CD14-positive monocyte (primary cell): ENCODE measurements around the gene PIP4K2A. TPM values are rescaled to one million over a fixed set of nuclear protein-coding genes. Genes with fewer than 3 reads are reported as not detected.
A peak's percentile ranks its signal among the peaks of the same experiment; 100 is the strongest.

ENCODE experiments used
- DNase-seq, 3 donors: peaks; one replicate each; pipeline ENCODE4 v3.0.0-alpha.2; 2011 to 2022
- H2AFZ ChIP-seq: 2 replicates; pipeline ENCODE4 v1.6.0; 2012; ENCODE audit warnings: mild to moderate bottlenecking, low read depth, low read length, inconsistent platforms; ENCODE audit not compliant: insufficient read depth, poor library complexity, severe bottlenecking
- H3K27ac ChIP-seq, 2 donors: 1 replicate in 1 of 2; 2 replicates in 1 of 2; pipeline ENCODE4 v1.5.1; 2012 to 2013; ENCODE audit warnings: low read length in 2 of 2, control low read depth in 1 of 2, inconsistent platforms in 1 of 2, low read depth in 1 of 2, mild to moderate bottlenecking in 1 of 2
- H3K27me3 ChIP-seq, 2 donors: one replicate each; pipeline versions ENCODE4 v1.6.0 to v1.6.1; 2011 to 2013; ENCODE audit warnings: low read length in 2 of 2; ENCODE audit not compliant: control insufficient read depth in 2 of 2, insufficient read depth in 2 of 2
- H3K36me3 ChIP-seq, 2 donors: replicated peaks in 1 of 2; 1 replicate in 1 of 2; 2 replicates in 1 of 2; pipeline versions ENCODE4 v1.5.1 to v1.6.1; 2012 to 2013; ENCODE audit warnings: low read length in 2 of 2, control low read depth in 1 of 2, inconsistent platforms in 1 of 2, mild to moderate bottlenecking in 1 of 2; ENCODE audit not compliant: insufficient read depth in 2 of 2, control insufficient read depth in 1 of 2
- H3K4me1 ChIP-seq, 2 donors: 1 replicate in 1 of 2; 2 replicates in 1 of 2; pipeline versions ENCODE4 v1.5.1 to v1.6.1; 2012 to 2013; ENCODE audit warnings: low read length in 2 of 2, control low read depth in 1 of 2, inconsistent platforms in 1 of 2, mild to moderate bottlenecking in 1 of 2, moderate library complexity in 1 of 2; ENCODE audit not compliant: insufficient read depth in 2 of 2, control insufficient read depth in 1 of 2
- H3K4me2 ChIP-seq: replicated peaks from 2 replicates; pipeline ENCODE3; 2012; ENCODE audit warnings: low read length, moderate library complexity, mild to moderate bottlenecking; ENCODE audit not compliant: poor library complexity, severe bottlenecking; ENCODE audit errors: extremely low read depth
- H3K4me3 ChIP-seq, 3 experiments: fragments of 200-600 bp in 1 of 3; sonication (generic) in 1 of 3; replicated peaks in 1 of 3; 1 replicate in 2 of 3; 2 replicates in 1 of 3; pipeline ENCODE4 v1.5.1; 2011 to 2013; ENCODE audit warnings: low read length in 3 of 3, mild to moderate bottlenecking in 3 of 3, control low read depth in 2 of 3, low read depth in 2 of 3, inconsistent platforms in 1 of 3, moderate library complexity in 1 of 3
- H3K79me2 ChIP-seq: 2 replicates; pipeline ENCODE4 v1.6.0; 2012; ENCODE audit warnings: mild to moderate bottlenecking, control low read depth, inconsistent platforms, low read length, moderate library complexity; ENCODE audit not compliant: insufficient read depth
- H3K9ac ChIP-seq: 2 replicates; pipeline ENCODE4 v1.6.0; 2017; ENCODE audit warnings: low read length, mild to moderate bottlenecking; ENCODE audit not compliant: insufficient read depth, poor library complexity, severe bottlenecking
- H3K9me3 ChIP-seq, 2 donors: replicated peaks in 1 of 2; 1 replicate in 1 of 2; 2 replicates in 1 of 2; pipeline versions ENCODE4 v1.5.1 to v1.6.1; 2012 to 2013; ENCODE audit warnings: low read length in 2 of 2, control low read depth in 1 of 2; ENCODE audit not compliant: control insufficient read depth in 1 of 2, insufficient read depth in 1 of 2
- H4K20me1 ChIP-seq: 2 replicates; pipeline ENCODE4 v1.6.0; 2012; ENCODE audit warnings: mild to moderate bottlenecking, low read length, control low read depth, moderate library complexity; ENCODE audit not compliant: insufficient read depth
- H3K27ac Mint-ChIP-seq, 7 donors: one replicate each; pipeline ENCODE4 v1.8.0; 2020; ENCODE audit warnings: mild to moderate bottlenecking in 7 of 7, mixed read lengths in 7 of 7, moderate library complexity in 6 of 7, inconsistent platforms in 2 of 7
- H3K27me3 Mint-ChIP-seq, 3 donors: one replicate each; pipeline ENCODE4 v1.8.0; 2021 to 2022; ENCODE audit warnings: low read depth in 3 of 3, mild to moderate bottlenecking in 3 of 3, mixed read lengths in 3 of 3, moderate library complexity in 3 of 3, inconsistent platforms in 1 of 3
- H3K36me3 Mint-ChIP-seq, 2 donors: one replicate each; pipeline ENCODE4 v1.8.0; 2020; ENCODE audit warnings: mixed read lengths in 2 of 2, inconsistent platforms in 1 of 2, mild to moderate bottlenecking in 1 of 2
- H3K4me1 Mint-ChIP-seq: one replicate; pipeline ENCODE4 v1.8.0; 2020; ENCODE audit warnings: mild to moderate bottlenecking, mixed read lengths
- H3K4me3 Mint-ChIP-seq, 2 donors: one replicate each; pipeline ENCODE4 v1.8.0; 2020; ENCODE audit warnings: mild to moderate bottlenecking in 2 of 2, mixed read lengths in 2 of 2, moderate library complexity in 1 of 2
- H3K9me3 Mint-ChIP-seq, 7 donors: one replicate each; pipeline ENCODE4 v1.8.0; 2020 to 2022; ENCODE audit warnings: mixed read lengths in 7 of 7, mild to moderate bottlenecking in 6 of 7, moderate library complexity in 6 of 7, inconsistent platforms in 2 of 7
- WGBS: methylation state at CpG from one replicate; pipeline ENCODE4 v1.1.5; 2013; ENCODE audit warnings: missing lambda C conversion rate; ENCODE audit not compliant: insufficient coverage; 5-methylcytosine and 5-hydroxymethylcytosine counted together
- intact Hi-C, 2 donors: fragments of 100-400 bp; cut with micrococcal nuclease; formaldehyde crosslinking; loops; one replicate each; pipeline versions ENCODE4 v1.15.0 to v1.15.1; 2023
- polyA plus RNA-seq, 3 donors: library from polyadenylated mRNA; depleted of rRNA in 1 of 3; unstranded in 2 of 3; stranded (reverse) in 1 of 3; fragments of 300-500 nt in 2 of 3; fragments of >200 nt in 1 of 3; fragmentation: Illumina TruSeq in 2 of 3; gene quantifications; 1 replicate in 2 of 3; 2 replicates in 1 of 3; pipeline ENCODE4 v1.2.3, GENCODE V29; 2012 to 2021
- TF ChIP-seq, protein P1 (sequence below): fragments of 200-600 bp; IDR thresholded peaks from one replicate; pipeline ENCODE4 v1.8.0; 2022; ENCODE audit warnings: antibody characterized with exemption, mild to moderate bottlenecking

Gene PIP4K2A
- polyA plus RNA-seq, 3 donors, result 9.7 to 33.7 (median 16.6) TPM

GRCh38 chr10:22615101-22615500 is 99.3 kb downstream of the PIP4K2A start:
- no peak overlapping the region for H3K9ac ChIP-seq
- H3K9me3 ChIP-seq, result no peaks in the 10 kb centered on the region
- peak overlapping the region in 1 of 2 donors; percentile 84 for H3K27ac ChIP-seq
- H3K4me2 ChIP-seq, result peak overlapping the region; percentile 65
- Mint-ChIP-seq H3K27me3 (peaks cover 0 to 1% (median 0%) of the 10 kb centered on the region in 3 donors), H3K27ac (peak overlapping the region in 6 of 7 donors; percentile 1 to 98 (median 92)), H3K36me3 (peaks cover 19 to 22% of the 10 kb centered on the region in 2 donors), H3K4me3 (no peak overlapping the region), H3K4me1 (peaks cover 72% of the 10 kb centered on the region), H3K9me3 (no peaks in the 10 kb centered on the region)
- H4K20me1 ChIP-seq, result peaks cover 49% of the 10 kb centered on the region
- H3K27me3 ChIP-seq, result no peaks in the 10 kb centered on the region
- peaks cover 100% of the 10 kb centered on the region for H3K79me2 ChIP-seq
- H3K36me3 ChIP-seq, result peaks cover 0 to 6% of the 10 kb centered on the region in 2 donors
- TF ChIP-seq, protein P1, sequence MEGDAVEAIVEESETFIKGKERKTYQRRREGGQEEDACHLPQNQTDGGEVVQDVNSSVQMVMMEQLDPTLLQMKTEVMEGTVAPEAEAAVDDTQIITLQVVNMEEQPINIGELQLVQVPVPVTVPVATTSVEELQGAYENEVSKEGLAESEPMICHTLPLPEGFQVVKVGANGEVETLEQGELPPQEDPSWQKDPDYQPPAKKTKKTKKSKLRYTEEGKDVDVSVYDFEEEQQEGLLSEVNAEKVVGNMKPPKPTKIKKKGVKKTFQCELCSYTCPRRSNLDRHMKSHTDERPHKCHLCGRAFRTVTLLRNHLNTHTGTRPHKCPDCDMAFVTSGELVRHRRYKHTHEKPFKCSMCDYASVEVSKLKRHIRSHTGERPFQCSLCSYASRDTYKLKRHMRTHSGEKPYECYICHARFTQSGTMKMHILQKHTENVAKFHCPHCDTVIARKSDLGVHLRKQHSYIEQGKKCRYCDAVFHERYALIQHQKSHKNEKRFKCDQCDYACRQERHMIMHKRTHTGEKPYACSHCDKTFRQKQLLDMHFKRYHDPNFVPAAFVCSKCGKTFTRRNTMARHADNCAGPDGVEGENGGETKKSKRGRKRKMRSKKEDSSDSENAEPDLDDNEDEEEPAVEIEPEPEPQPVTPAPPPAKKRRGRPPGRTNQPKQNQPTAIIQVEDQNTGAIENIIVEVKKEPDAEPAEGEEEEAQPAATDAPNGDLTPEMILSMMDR, result no peak
- H2AFZ ChIP-seq, result no peak overlapping the region
- H3K4me1 ChIP-seq, result peaks cover 38 to 43% of the 10 kb centered on the region in 2 donors
- intact Hi-C loops, result no loop called here
- H3K4me3 ChIP-seq, result peak overlapping the region in 1 of 3 experiments; percentile 69
- WGBS, result no CpG with 5 or more reads among the region's 2 CpGs
- no peak for DNase-seq

DNA sequence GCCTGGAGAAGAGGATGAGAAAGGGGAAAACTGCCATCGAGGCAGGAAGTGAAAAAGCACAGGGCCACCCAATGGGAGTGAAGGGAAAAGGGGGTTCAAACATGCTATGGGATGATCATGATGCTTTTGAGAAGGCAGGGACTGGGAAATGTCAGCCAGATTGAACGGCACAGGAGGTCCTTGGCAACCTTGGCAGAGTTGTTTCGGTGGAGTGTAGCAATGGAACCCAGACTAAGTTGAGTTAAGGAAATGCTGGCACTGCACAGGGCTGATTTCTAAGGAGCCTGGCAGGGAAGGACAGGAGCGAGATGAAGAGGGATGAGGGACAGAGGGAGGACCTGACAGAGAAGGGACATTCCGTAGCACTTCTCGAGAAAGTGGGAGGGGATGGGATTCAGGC is 101.4 kb downstream of the PIP4K2A start:
- Mint-ChIP-seq H3K27ac (peak overlapping the region in 1 of 7 donors; percentile 44), H3K4me3 (no peak overlapping the region), H3K27me3 (no peaks in the 10 kb centered on the region), H3K4me1 (peaks cover 79% of the 10 kb centered on the region), H3K36me3 (peaks cover 35 to 38% of the 10 kb centered on the region in 2 donors), H3K9me3 (peaks cover 0 to 3% (median 0%) of the 10 kb centered on the region in 7 donors)
- DNase-seq, result no peak
- Histone ChIP-seq H3K79me2 (peaks cover 96% of the 10 kb centered on the region), H3K9ac (no peak overlapping the region), H3K36me3 (peaks cover 0 to 14% of the 10 kb centered on the region in 2 donors), H3K4me1 (peaks cover 52 to 59% of the 10 kb centered on the region in 2 donors), H3K27me3 (no peaks in the 10 kb centered on the region), H4K20me1 (peaks cover 35% of the 10 kb centered on the region), H3K4me2 (no peak overlapping the region), H3K27ac (peak overlapping the region in 1 of 2 donors; percentile 12), H2AFZ (no peak overlapping the region), H3K4me3 (no peak overlapping the region), H3K9me3 (no peaks in the 10 kb centered on the region)
- WGBS, result 99% methylated on average over 6 of the region's 6 CpGs
- intact Hi-C loops, result no loop called here
- TF ChIP-seq, protein P1, result no peak
